Superior temporal gyrus (tissue), 1 donor: ENCODE results near the gene IGFBP2.

Experiments used
- DNase-seq: peaks from one replicate; pipeline ENCODE4 v3.0.0-alpha.2; 2016; ENCODE audit errors: extremely low spot score

The IGFBP2 gene

GRCh38 chr2:216681683-216682082, 48.5 kb downstream of the IGFBP2 start:
- DNase-seq: no peak

GRCh38 chr2:216683846-216684245, 50.6 kb downstream of the IGFBP2 start:
- DNase-seq: peak; percentile 45

- no peak for DNase-seq
Measured at GRCh38 chr2:216685327-216685875, 52.2 kb downstream of the IGFBP2 start.

GRCh38 chr2:216687111-216687510, 53.9 kb downstream of the IGFBP2 start:
- no peak for DNase-seq

- no peak for DNase-seq
Measured at GRCh38 chr2:216687646-216688045, 54.4 kb downstream of the IGFBP2 start.

- no peak for DNase-seq
Measured at GRCh38 chr2:216688731-216689340, 55.6 kb downstream of the IGFBP2 start.

GRCh38 chr2:216689397-216689796, 56.2 kb downstream of the IGFBP2 start:
- DNase-seq: no peak

- DNase-seq: no peak
Measured at GRCh38 chr2:216690456-216690852, 57.2 kb downstream of the IGFBP2 start.

- peak; percentile 76 for DNase-seq
Measured at GRCh38 chr2:216690853-216691741, 57.9 kb downstream of the IGFBP2 start.

- peak; percentile 52 for DNase-seq
Measured at GRCh38 chr2:216692636-216693413, 59.6 kb downstream of the IGFBP2 start.

GRCh38 chr2:216693414-216694080, 60.3 kb downstream of the IGFBP2 start:
- DNase-seq: no peak

- peak; percentile 53 for DNase-seq
Measured at GRCh38 chr2:216694082-216694825, 61.0 kb downstream of the IGFBP2 start.

- DNase-seq: no peak
Measured at GRCh38 chr2:216694826-216695217, 61.6 kb downstream of the IGFBP2 start.

GRCh38 chr2:216695401-216695821, 62.2 kb downstream of the IGFBP2 start, which contains the start of gene IGFBP5:
IGFBP5 (minus strand) TSS chr2:216695549; CDS start chr2:216694775, 774 bp downstream.
- DNase-seq: peak; percentile 71

GRCh38 chr2:216696321-216696720, 63.1 kb downstream of the IGFBP2 start:
- DNase-seq: peak; percentile 42

- DNase-seq: peak; percentile 66
Measured at GRCh38 chr2:216696751-216697560, 63.7 kb downstream of the IGFBP2 start.

GRCh38 chr2:216698293-216698692, 65.1 kb downstream of the IGFBP2 start:
- no peak for DNase-seq

GRCh38 chr2:216698895-216699294, 65.7 kb downstream of the IGFBP2 start:
- peak; percentile 84 for DNase-seq

- no peak for DNase-seq
Measured at GRCh38 chr2:216700088-216700567, 66.9 kb downstream of the IGFBP2 start.

GRCh38 chr2:216700781-216701180, 67.6 kb downstream of the IGFBP2 start:
- no peak for DNase-seq
